B cell (primary cell): ENCODE measurements around the gene MTMR10. TPM values are rescaled to one million over a fixed set of nuclear protein-coding genes. Genes with fewer than 3 reads are reported as not detected.
A peak's percentile ranks its signal among the peaks of the same experiment; 100 is the strongest.

ENCODE experiments used
- ATAC-seq: fragments of 200-7000 bp; cut with Tn5 transposase; one replicate; pipeline ENCODE4 v1.10.0; 2021; ENCODE audit warnings: low read depth, mild to moderate bottlenecking, moderate number of reproducible peaks, moderate library complexity
- CTCF ChIA-PET: fragments of 350-600 bp; sonication (Branson Sonifier 250); formaldehyde crosslinking; loops from one replicate; lab custom pipeline; 2021; ENCODE audit warnings: antibody characterized with exemption, inconsistent platforms; lab: Charles Lee
- POLR2A ChIA-PET: fragments of 350-600 bp; sonication (Branson Sonifier 250); formaldehyde crosslinking; loops from one replicate; lab custom pipeline; 2021; ENCODE audit warnings: antibody characterized with exemption; lab: Charles Lee
- DNase-seq: peaks from one replicate; pipeline ENCODE4 v3.0.0; 2013
- H2AFZ ChIP-seq: 2 replicates; pipeline ENCODE4 v1.6.1; 2012; ENCODE audit warnings: mild to moderate bottlenecking, low read depth, low read length; ENCODE audit not compliant: insufficient read depth, poor library complexity, severe bottlenecking
- H3K27ac ChIP-seq, 2 donors: 1 replicate in 1 of 2; 2 replicates in 1 of 2; pipeline ENCODE4 v1.5.1; 2012 to 2013; ENCODE audit warnings: low read length in 2 of 2, mild to moderate bottlenecking in 2 of 2, moderate library complexity in 1 of 2
- H3K27me3 ChIP-seq, 4 experiments: fragments of 200-600 bp in 1 of 4; sonication (generic) in 1 of 4; replicated peaks in 1 of 4; 1 replicate in 2 of 4; 2 replicates in 2 of 4; pipeline versions ENCODE4 v1.6.1 to v1.7.0; 2013 to 2016; ENCODE audit warnings: low read length in 3 of 4, mild to moderate bottlenecking in 2 of 4, mixed read lengths in 1 of 4, moderate library complexity in 1 of 4; ENCODE audit not compliant: insufficient read depth in 4 of 4, control insufficient read depth in 3 of 4; ENCODE audit errors: control extremely low read depth in 1 of 4
- H3K36me3 ChIP-seq, 2 experiments: replicated peaks in 1 of 2; 1 replicate in 1 of 2; 2 replicates in 1 of 2; pipeline versions ENCODE4 v1.6.1 to v1.7.1; 2013; ENCODE audit warnings: low read length in 1 of 2; ENCODE audit not compliant: insufficient read depth in 2 of 2, control insufficient read depth in 1 of 2; ENCODE audit errors: control extremely low read depth in 1 of 2, extremely low read depth in 1 of 2
- H3K4me1 ChIP-seq, 2 donors: fragments of 200-600 bp in 1 of 2; sonication (generic) in 1 of 2; 1 replicate in 1 of 2; 2 replicates in 1 of 2; pipeline versions ENCODE4 v1.5.1 to v1.6.1; 2013 to 2017; ENCODE audit warnings: low read length in 2 of 2; ENCODE audit not compliant: control insufficient read depth in 2 of 2, insufficient read depth in 2 of 2
- H3K4me2 ChIP-seq: replicated peaks from 2 replicates; pipeline ENCODE3; 2012; ENCODE audit warnings: mild to moderate bottlenecking, low read depth, low read length; ENCODE audit not compliant: poor library complexity, severe bottlenecking
- H3K4me3 ChIP-seq, 5 experiments: fragments of 200-600 bp in 1 of 5; sonication (generic) in 1 of 5; 1 replicate in 3 of 5; 2 replicates in 2 of 5; pipeline versions ENCODE4 v1.5.1 to v1.7.0; 2011 to 2016; ENCODE audit warnings: low read length in 4 of 5, mild to moderate bottlenecking in 4 of 5, low read depth in 2 of 5, control low read depth in 1 of 5, moderate library complexity in 1 of 5; ENCODE audit not compliant: insufficient read depth in 1 of 5; ENCODE audit errors: control extremely low read depth in 1 of 5, extremely low read depth in 1 of 5
- H3K79me2 ChIP-seq: fragments of 200-600 bp; sonication (generic); one replicate; pipeline ENCODE4 v1.6.0; 2016; ENCODE audit warnings: low read length; ENCODE audit not compliant: control insufficient read depth, insufficient read depth
- H3K9ac ChIP-seq: fragments of 200-600 bp; sonication (generic); 2 replicates; pipeline ENCODE4 v1.6.1; 2017; ENCODE audit warnings: mild to moderate bottlenecking, low read length, moderate library complexity
- H3K9me3 ChIP-seq, 3 donors: one replicate each; pipeline versions ENCODE4 v1.6.1 to v1.7.1; 2013; ENCODE audit warnings: low read length in 2 of 3; ENCODE audit not compliant: control insufficient read depth in 2 of 3, insufficient read depth in 1 of 3; ENCODE audit errors: control extremely low read depth in 1 of 3
- H4K20me1 ChIP-seq: 2 replicates; pipeline ENCODE4 v1.6.0; 2012; ENCODE audit warnings: mild to moderate bottlenecking, low read length; ENCODE audit not compliant: insufficient read depth, control insufficient read depth, poor library complexity, severe bottlenecking
- H3K27ac Mint-ChIP-seq: one replicate; pipeline ENCODE4 v1.8.0; 2021; ENCODE audit warnings: mixed read lengths
- H3K27me3 Mint-ChIP-seq: one replicate; pipeline ENCODE4 v1.8.0; 2021; ENCODE audit warnings: mixed read lengths
- H3K4me1 Mint-ChIP-seq: one replicate; pipeline ENCODE4 v1.8.0; 2021; ENCODE audit warnings: mixed read lengths
- H3K4me3 Mint-ChIP-seq: one replicate; pipeline ENCODE4 v1.8.0; 2021; ENCODE audit warnings: mixed read lengths
- H3K9me3 Mint-ChIP-seq: one replicate; pipeline ENCODE4 v1.8.0; 2022; ENCODE audit warnings: mixed read lengths; ENCODE audit not compliant: insufficient read depth
- CTCF ChIP-seq: fragments of 200-600 bp; IDR thresholded peaks from one replicate; pipeline ENCODE4 v1.8.0; 2022; ENCODE audit warnings: antibody characterized with exemption, mild to moderate bottlenecking
- EZH2 ChIP-seq: IDR thresholded peaks from 2 replicates; pipeline ENCODE4 v1.6.1; 2012; ENCODE audit warnings: borderline replicate concordance, low read depth, mild to moderate bottlenecking, moderate library complexity, low read length; ENCODE audit not compliant: insufficient read depth, poor library complexity, severe bottlenecking
- WGBS: methylation state at CpG from one replicate; pipeline ENCODE4 v1.1.5; 2013; ENCODE audit warnings: missing lambda C conversion rate; ENCODE audit not compliant: insufficient coverage; 5-methylcytosine and 5-hydroxymethylcytosine counted together
- intact Hi-C: fragments of 100-400 bp; cut with micrococcal nuclease; formaldehyde crosslinking; loops from one replicate; pipeline ENCODE4 v1.10.0; 2022
- polyA plus RNA-seq: library from polyadenylated mRNA; depleted of rRNA; stranded (reverse); fragments of >200 nt; gene quantifications from 2 replicates; pipeline ENCODE4 v1.2.3, GENCODE V29; 2012
- total RNA-seq, 2 donors: library from RNA; stranded (reverse); fragments of 120-200 nt in 1 of 2; gene quantifications; 1 replicate in 1 of 2; 2 replicates in 1 of 2; pipeline versions ENCODE4 v1.2.3 to v1.2.4, GENCODE V29; 2013 to 2022

Gene MTMR10
- total and polyA plus RNA-seq, 2 donors (not counting 1 experiment from before 2014, with no cell fraction given) = 27.9 to 50.2 TPM

- DNase-seq (no peak), ATAC-seq (no peak)
- no peak overlapping the region for H3K9ac ChIP-seq
- 88% methylated on average over 1 of the region's 5 CpGs for WGBS
- ChIA-PET CTCF (interaction anchor here (1.1 to 6.0 kb wide), 3 partner anchors 15 to 155 kb away, joined by 3 to 44 read pairs (median 5); no protein-coding TSS in a partner anchor), POLR2A (interaction anchor here (0.6 kb wide), 1 partner anchor 290 kb away, joined by 8 read pairs; no protein-coding TSS in a partner anchor)
- H3K9me3 ChIP-seq = peaks cover 0 to 1% (median 0%) of the 10 kb centered on the region in 3 donors
- H3K27me3 ChIP-seq = no peaks in the 10 kb centered on the region
- no peaks in the 10 kb centered on the region for H3K27me3 Mint-ChIP-seq
- peaks cover 60% of the 10 kb centered on the region for H4K20me1 ChIP-seq
- no peak overlapping the region for H2AFZ ChIP-seq
- peaks cover 29 to 56% of the 10 kb centered on the region in 2 experiments for H3K36me3 ChIP-seq
- peak overlapping the region in 1 of 2 donors; percentile 6 for H3K27ac ChIP-seq
- no peak overlapping the region for H3K4me3 ChIP-seq
- H3K27ac Mint-ChIP-seq = no peak overlapping the region
- no peak overlapping the region for H3K4me3 Mint-ChIP-seq
- peaks cover 89% of the 10 kb centered on the region for H3K79me2 ChIP-seq
- no peak overlapping the region for H3K4me2 ChIP-seq
- peaks cover 18 to 35% of the 10 kb centered on the region in 2 donors for H3K4me1 ChIP-seq
- no peaks in the 10 kb centered on the region for H3K9me3 Mint-ChIP-seq
- intact Hi-C loops = loop anchor here (2.0 kb wide), 1 partner anchor 15 kb away; no protein-coding TSS in a partner anchor
- TF ChIP-seq EZH2 (no peak), CTCF (no peak)
- peaks cover 67% of the 10 kb centered on the region for H3K4me1 Mint-ChIP-seq
Measured at GRCh38 chr15:30974112-30974511, 17.3 kb downstream of the MTMR10 start.

- no peak overlapping the region for H3K4me3 Mint-ChIP-seq
- DNase-seq (no peak), ATAC-seq (no peak)
- no peak overlapping the region for H3K27ac Mint-ChIP-seq
- no peak overlapping the region for H3K27ac ChIP-seq
- no peaks in the 10 kb centered on the region for H3K9me3 ChIP-seq
- no peak overlapping the region for H3K4me2 ChIP-seq
- ChIA-PET POLR2A (no interaction called here), CTCF (interaction anchor here (0.5 to 6.0 kb wide), 5 partner anchors 15 to 155 kb away, joined by 3 to 44 read pairs (median 3); no protein-coding TSS in a partner anchor)
- intact Hi-C loops = no loop called here
- no peaks in the 10 kb centered on the region for H3K27me3 Mint-ChIP-seq
- H3K36me3 ChIP-seq = peaks cover 29 to 58% of the 10 kb centered on the region in 2 experiments
- no peak for TF ChIP-seq CTCF
- no peak for TF ChIP-seq EZH2
- H3K4me1 Mint-ChIP-seq = peaks cover 64% of the 10 kb centered on the region
- peaks cover 17 to 33% of the 10 kb centered on the region in 2 donors for H3K4me1 ChIP-seq
- H4K20me1 ChIP-seq = peaks cover 59% of the 10 kb centered on the region
- WGBS = 84% methylated on average over 3 of the region's 4 CpGs
- H3K79me2 ChIP-seq = peaks cover 82% of the 10 kb centered on the region
- H3K9me3 Mint-ChIP-seq = no peaks in the 10 kb centered on the region
- no peak overlapping the region for H3K4me3 ChIP-seq
- H3K27me3 ChIP-seq = no peaks in the 10 kb centered on the region
- H3K9ac ChIP-seq = no peak overlapping the region
- no peak overlapping the region for H2AFZ ChIP-seq
Measured at GRCh38 chr15:30973379-30973778, 18.0 kb downstream of the MTMR10 start.
